Measurements from ENCODE around the gene ARAP1.

- TF ChIP-seq CTCF (IDR thresholded peaks at IDR 0.05) (no peak), POLR2A (IDR thresholded peaks at IDR 0.05) (no peak)
Measured at GRCh38 chr11:72662036-72662435, 90.2 kb downstream of the ARAP1 start.

Data from suprapubic skin (tissue), 3 donors.